HepG2 (cell line): ENCODE data around the gene CCL23. TPM values are rescaled to one million over a fixed set of nuclear protein-coding genes. Genes with fewer than 3 reads are reported as not detected.

Experiments used
- ADNP ChIP-seq: sonication (generic); formaldehyde crosslinking; IDR thresholded peaks from 2 replicates; pipeline ENCODE4 v1.4.0; 2020; ENCODE audit warnings: missing genetic modification reagents
- AFF4 ChIP-seq: sonication (generic); formaldehyde crosslinking; IDR thresholded peaks from 2 replicates; pipeline ENCODE4 v1.4.0; 2020; ENCODE audit warnings: missing genetic modification reagents
- AHDC1 ChIP-seq: sonication (generic); formaldehyde crosslinking; IDR thresholded peaks from 2 replicates; pipeline ENCODE4 v1.5.1; 2020; ENCODE audit warnings: mild to moderate bottlenecking, missing genetic modification reagents, borderline replicate concordance
- AKAP8 ChIP-seq: sonication (generic); formaldehyde crosslinking; IDR thresholded peaks from 2 replicates; pipeline ENCODE4 v1.5.1; 2020; ENCODE audit warnings: mild to moderate bottlenecking, missing genetic modification reagents
- EP300 ChIP-seq, 3 experiments: sonication (generic) in 1 of 3; formaldehyde crosslinking in 1 of 3; IDR thresholded peaks; 2 replicates each; pipeline versions ENCODE4 v1.5.1 to v1.6.1; 2011 to 2020; ENCODE audit warnings: low read depth in 2 of 3, low read length in 2 of 3, borderline replicate concordance in 1 of 3, improper control_type of control experiment in 1 of 3, mild to moderate bottlenecking in 1 of 3, missing genetic modification reagents in 1 of 3, moderate library complexity in 1 of 3
- KMT2B ChIP-seq: IDR thresholded peaks from 2 replicates; pipeline ENCODE4 v1.6.1; 2016; ENCODE audit warnings: missing genetic modification reagents, missing compliant biosample characterization
- RFX3 ChIP-seq: IDR thresholded peaks from 2 replicates; pipeline ENCODE4 v1.6.1; 2016; ENCODE audit warnings: missing biosample characterization, missing genetic modification reagents
- SMAD3 ChIP-seq: sonication (generic); formaldehyde crosslinking; IDR thresholded peaks from 2 replicates; pipeline ENCODE4 v1.4.0; 2020; ENCODE audit warnings: missing genetic modification reagents
- ZFP36 ChIP-seq: fragments of 150-350 bp; IDR thresholded peaks from 2 replicates; pipeline ENCODE4 v1.6.1; 2018; ENCODE audit warnings: borderline replicate concordance, low read length, low read depth; ENCODE audit not compliant: partially characterized antibody
- ZFP82 ChIP-seq: sonication (generic); formaldehyde crosslinking; IDR thresholded peaks from 2 replicates; pipeline ENCODE4 v1.5.1; 2020; ENCODE audit warnings: mild to moderate bottlenecking, missing genetic modification reagents, borderline replicate concordance
- ZNF614 ChIP-seq: IDR thresholded peaks from 2 replicates; pipeline ENCODE4 v1.6.1; 2018; ENCODE audit warnings: missing biosample characterization, missing genetic modification reagents, inconsistent platforms, borderline replicate concordance
- ZNF7 ChIP-seq: IDR thresholded peaks from 2 replicates; pipeline ENCODE4 v1.6.1; 2016; ENCODE audit warnings: missing biosample characterization, missing genetic modification reagents
- ZSCAN31 ChIP-seq: sonication (generic); formaldehyde crosslinking; IDR thresholded peaks from 2 replicates; pipeline ENCODE4 v1.5.0; 2020; ENCODE audit warnings: low read depth, mild to moderate bottlenecking, missing genetic modification reagents
- polyA plus RNA-seq, 8 experiments: library from polyadenylated mRNA; depleted of rRNA in 3 of 8; stranded (reverse) in 7 of 8; unstranded in 1 of 8; fragments of >200 nt; fragmentation: Illumina TruSeq in 4 of 8; extraction: Trizol in 4 of 8; gene quantifications; 2 replicates each; pipeline versions ENCODE4 v1.2.1 to v1.2.3, GENCODE V29; 2011 to 2016; ENCODE audit warnings: low read depth in 4 of 8, missing spikeins in 1 of 8, mixed read lengths in 1 of 8; ENCODE audit not compliant: insufficient read depth in 1 of 8
- total RNA-seq, 5 experiments: library from RNA; depleted of rRNA; stranded (reverse); fragments of >200 nt; fragmentation: Illumina TruSeq; extraction: Trizol; gene quantifications; 2 replicates each; pipeline ENCODE4 v1.2.3, GENCODE V29; 2016; ENCODE audit warnings: low read depth in 1 of 5
- TF ChIP-seq, protein P1 (sequence below): sonication (generic); formaldehyde crosslinking; IDR thresholded peaks from 2 replicates; pipeline ENCODE4 v1.4.0; 2020; ENCODE audit warnings: missing genetic modification reagents
- TF ChIP-seq, protein P2 (sequence below): sonication (generic); formaldehyde crosslinking; IDR thresholded peaks from 2 replicates; pipeline ENCODE4 v1.5.0; 2020; ENCODE audit warnings: mild to moderate bottlenecking, missing genetic modification reagents

Gene CCL23
- total and polyA plus RNA-seq, 2 of the 13 experiments (the other 11 are each of a cell fraction or from before 2014, with no cell fraction given) = not detected

GRCh38 chr17:36008998-36009665, 8.6 kb downstream of the CCL23 start (continued):
- TF ChIP-seq ZSCAN31 (no peak), AKAP8 (CRISPR knock-in tag) (no peak), SMAD3 (CRISPR knock-in tag) (no peak), ZFP36 (no peak), EP300 (IDR thresholded peaks at IDR 0.05; ENCODE audit: low read depth in 2 of 2, low read length in 2 of 2) (no peak), EP300 (CRISPR knock-in tag; IDR thresholded peaks at IDR 0.05; ENCODE audit: borderline replicate concordance) (no peak), ZFP82 (CRISPR knock-in tag) (no peak), AFF4 (CRISPR knock-in tag) (no peak), RFX3 (no peak), KMT2B (no peak), ZNF614 (no peak), ZNF7 (no peak), ADNP (CRISPR knock-in tag) (no peak), AHDC1 (CRISPR knock-in tag) (no peak)
- TF ChIP-seq, protein P1, sequence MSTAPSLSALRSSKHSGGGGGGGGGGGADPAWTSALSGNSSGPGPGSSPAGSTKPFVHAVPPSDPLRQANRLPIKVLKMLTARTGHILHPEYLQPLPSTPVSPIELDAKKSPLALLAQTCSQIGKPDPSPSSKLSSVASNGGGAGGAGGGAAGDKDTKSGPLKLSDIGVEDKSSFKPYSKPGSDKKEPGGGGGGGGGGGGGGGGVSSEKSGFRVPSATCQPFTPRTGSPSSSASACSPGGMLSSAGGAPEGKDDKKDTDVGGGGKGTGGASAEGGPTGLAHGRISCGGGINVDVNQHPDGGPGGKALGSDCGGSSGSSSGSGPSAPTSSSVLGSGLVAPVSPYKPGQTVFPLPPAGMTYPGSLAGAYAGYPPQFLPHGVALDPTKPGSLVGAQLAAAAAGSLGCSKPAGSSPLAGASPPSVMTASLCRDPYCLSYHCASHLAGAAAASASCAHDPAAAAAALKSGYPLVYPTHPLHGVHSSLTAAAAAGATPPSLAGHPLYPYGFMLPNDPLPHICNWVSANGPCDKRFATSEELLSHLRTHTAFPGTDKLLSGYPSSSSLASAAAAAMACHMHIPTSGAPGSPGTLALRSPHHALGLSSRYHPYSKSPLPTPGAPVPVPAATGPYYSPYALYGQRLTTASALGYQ (CRISPR knock-in tag) = no peak
- TF ChIP-seq, protein P2, sequence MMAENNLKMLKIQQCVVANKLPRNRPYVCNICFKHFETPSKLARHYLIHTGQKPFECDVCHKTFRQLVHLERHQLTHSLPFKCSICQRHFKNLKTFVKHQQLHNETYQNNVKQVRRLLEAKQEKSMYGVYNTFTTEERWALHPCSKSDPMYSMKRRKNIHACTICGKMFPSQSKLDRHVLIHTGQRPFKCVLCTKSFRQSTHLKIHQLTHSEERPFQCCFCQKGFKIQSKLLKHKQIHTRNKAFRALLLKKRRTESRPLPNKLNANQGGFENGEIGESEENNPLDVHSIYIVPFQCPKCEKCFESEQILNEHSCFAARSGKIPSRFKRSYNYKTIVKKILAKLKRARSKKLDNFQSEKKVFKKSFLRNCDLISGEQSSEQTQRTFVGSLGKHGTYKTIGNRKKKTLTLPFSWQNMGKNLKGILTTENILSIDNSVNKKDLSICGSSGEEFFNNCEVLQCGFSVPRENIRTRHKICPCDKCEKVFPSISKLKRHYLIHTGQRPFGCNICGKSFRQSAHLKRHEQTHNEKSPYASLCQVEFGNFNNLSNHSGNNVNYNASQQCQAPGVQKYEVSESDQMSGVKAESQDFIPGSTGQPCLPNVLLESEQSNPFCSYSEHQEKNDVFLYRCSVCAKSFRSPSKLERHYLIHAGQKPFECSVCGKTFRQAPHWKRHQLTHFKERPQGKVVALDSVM (CRISPR knock-in tag) = no peak
